OCI-LY1 (cell line): ENCODE results near the gene DENND5B.

Source experiments
- H2AFZ ChIP-seq: fragments of 200-600 bp; sonication (generic), shearing (Covaris generic); 2 replicates; pipeline ENCODE4 v1.6.0; 2014; ENCODE audit warnings: antibody characterized with exemption, mild to moderate bottlenecking, low read length
- H3F3A ChIP-seq: fragments of 200-600 bp; sonication (generic), shearing (Covaris generic); 2 replicates; pipeline ENCODE4 v1.6.0; 2014; ENCODE audit warnings: mild to moderate bottlenecking, antibody characterized with exemption, low read length, moderate library complexity; ENCODE audit not compliant: insufficient read depth
- H3K27ac ChIP-seq: fragments of 200-600 bp; sonication (generic); 2 replicates; pipeline ENCODE4 v1.5.1; 2014; ENCODE audit warnings: low read length, mixed run types, mild to moderate bottlenecking, low read depth; ENCODE audit not compliant: poor library complexity, severe bottlenecking
- H3K27me3 ChIP-seq: fragments of 200-600 bp; sonication (generic); 2 replicates; pipeline ENCODE4 v1.6.0; 2014; ENCODE audit warnings: antibody characterized with exemption, mild to moderate bottlenecking, low read length, moderate library complexity; ENCODE audit not compliant: insufficient read depth
- H3K36me3 ChIP-seq: fragments of 200-600 bp; sonication (generic); 2 replicates; pipeline ENCODE4 v1.6.1; 2014; ENCODE audit warnings: mild to moderate bottlenecking, antibody characterized with exemption, low read length, moderate library complexity, mixed read lengths; ENCODE audit not compliant: insufficient read depth
- H3K4me1 ChIP-seq: fragments of 200-600 bp; sonication (generic); 2 replicates; pipeline ENCODE4 v1.5.1; 2014; ENCODE audit warnings: mild to moderate bottlenecking, low read length, moderate library complexity; ENCODE audit not compliant: insufficient read depth, severe bottlenecking
- H3K4me2 ChIP-seq: fragments of 200-600 bp; sonication (generic), shearing (Covaris generic); 2 replicates; pipeline ENCODE4 v1.6.1; 2014; ENCODE audit warnings: low read length
- H3K4me3 ChIP-seq: fragments of 200-600 bp; sonication (generic); 2 replicates; pipeline ENCODE4 v1.5.1; 2014; ENCODE audit warnings: low read length, low read depth, mild to moderate bottlenecking, mixed read lengths; ENCODE audit not compliant: poor library complexity, severe bottlenecking
- H3K79me2 ChIP-seq: fragments of 200-600 bp; shearing (Covaris generic); 2 replicates; pipeline ENCODE4 v1.6.1; 2016; ENCODE audit warnings: mixed run types, low read length, mixed read lengths; ENCODE audit not compliant: insufficient read depth
- H3K9ac ChIP-seq: fragments of 200-600 bp; sonication (generic), shearing (Covaris generic); 2 replicates; pipeline ENCODE4 v1.6.1; 2014; ENCODE audit warnings: mild to moderate bottlenecking, low read length, mixed read lengths
- H3K9me2 ChIP-seq: fragments of 200-600 bp; sonication (generic), shearing (Covaris generic); 2 replicates; pipeline ENCODE4 v1.6.1; 2014; ENCODE audit warnings: low read depth, mild to moderate bottlenecking, low read length, mixed read lengths
- H3K9me3 ChIP-seq: fragments of 200-600 bp; shearing (Covaris generic); 2 replicates; pipeline ENCODE4 v1.6.1; 2014; ENCODE audit warnings: low read length, mixed read lengths
- H4K20me1 ChIP-seq: fragments of 200-600 bp; sonication (generic), shearing (Covaris generic); 2 replicates; pipeline ENCODE4 v1.6.0; 2016; ENCODE audit warnings: mild to moderate bottlenecking, low read length; ENCODE audit not compliant: insufficient read depth
- EZH2 ChIP-seq: fragments of 200-600 bp; sonication (generic), shearing (Covaris generic); IDR thresholded peaks from 2 replicates; pipeline ENCODE4 v1.8.0; 2017; ENCODE audit warnings: borderline replicate concordance, mixed run types, mild to moderate bottlenecking, antibody characterized with exemption, low read length, moderate library complexity, mixed read lengths
- TF ChIP-seq, protein P1 (sequence below): fragments of 200-600 bp; sonication (generic), shearing (Covaris generic); IDR thresholded peaks from 2 replicates; pipeline ENCODE4 v1.5.1; 2017; ENCODE audit warnings: mild to moderate bottlenecking, antibody characterized with exemption, low read length, moderate library complexity, mixed read lengths

DENND5B gene

DNA sequence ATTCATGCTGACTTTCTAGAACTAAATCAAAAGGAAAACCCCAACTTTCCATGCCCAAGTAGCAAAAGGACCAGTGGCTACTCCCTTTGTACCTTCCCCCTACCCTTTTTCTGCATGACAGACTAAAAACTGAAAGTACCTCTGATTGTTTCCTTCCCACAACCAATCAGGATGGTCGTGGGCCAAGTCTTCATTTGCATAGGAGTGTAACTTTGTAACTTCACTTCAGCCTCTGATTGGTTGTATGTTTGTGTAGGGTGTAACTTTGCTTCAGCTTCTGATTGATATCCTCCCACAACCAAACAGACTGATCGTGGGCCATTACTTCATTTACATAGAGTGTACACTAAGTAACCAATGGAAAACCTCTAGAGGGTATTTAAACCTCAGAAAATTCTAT lies 96.5 kb downstream of the DENND5B start:
- no peak overlapping the region for H3K4me2 ChIP-seq
- TF ChIP-seq EZH2 = no peak
- TF ChIP-seq, protein P1, sequence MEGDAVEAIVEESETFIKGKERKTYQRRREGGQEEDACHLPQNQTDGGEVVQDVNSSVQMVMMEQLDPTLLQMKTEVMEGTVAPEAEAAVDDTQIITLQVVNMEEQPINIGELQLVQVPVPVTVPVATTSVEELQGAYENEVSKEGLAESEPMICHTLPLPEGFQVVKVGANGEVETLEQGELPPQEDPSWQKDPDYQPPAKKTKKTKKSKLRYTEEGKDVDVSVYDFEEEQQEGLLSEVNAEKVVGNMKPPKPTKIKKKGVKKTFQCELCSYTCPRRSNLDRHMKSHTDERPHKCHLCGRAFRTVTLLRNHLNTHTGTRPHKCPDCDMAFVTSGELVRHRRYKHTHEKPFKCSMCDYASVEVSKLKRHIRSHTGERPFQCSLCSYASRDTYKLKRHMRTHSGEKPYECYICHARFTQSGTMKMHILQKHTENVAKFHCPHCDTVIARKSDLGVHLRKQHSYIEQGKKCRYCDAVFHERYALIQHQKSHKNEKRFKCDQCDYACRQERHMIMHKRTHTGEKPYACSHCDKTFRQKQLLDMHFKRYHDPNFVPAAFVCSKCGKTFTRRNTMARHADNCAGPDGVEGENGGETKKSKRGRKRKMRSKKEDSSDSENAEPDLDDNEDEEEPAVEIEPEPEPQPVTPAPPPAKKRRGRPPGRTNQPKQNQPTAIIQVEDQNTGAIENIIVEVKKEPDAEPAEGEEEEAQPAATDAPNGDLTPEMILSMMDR = no peak
- peaks cover 12% of the 10 kb centered on the region for H3K4me1 ChIP-seq
- no peak overlapping the region for H2AFZ ChIP-seq
- H3K27ac ChIP-seq = no peak overlapping the region
- no peak overlapping the region for H3K4me3 ChIP-seq
- H3K27me3 ChIP-seq = no peaks in the 10 kb centered on the region
- no peak overlapping the region for H3K9ac ChIP-seq
- H3K79me2 ChIP-seq = no peaks in the 10 kb centered on the region
- no peaks in the 10 kb centered on the region for H4K20me1 ChIP-seq
- H3K36me3 ChIP-seq = peaks cover 37% of the 10 kb centered on the region
- no peaks in the 10 kb centered on the region for H3K9me2 ChIP-seq
- H3F3A ChIP-seq = no peaks in the 10 kb centered on the region
- H3K9me3 ChIP-seq = no peaks in the 10 kb centered on the region

DNA sequence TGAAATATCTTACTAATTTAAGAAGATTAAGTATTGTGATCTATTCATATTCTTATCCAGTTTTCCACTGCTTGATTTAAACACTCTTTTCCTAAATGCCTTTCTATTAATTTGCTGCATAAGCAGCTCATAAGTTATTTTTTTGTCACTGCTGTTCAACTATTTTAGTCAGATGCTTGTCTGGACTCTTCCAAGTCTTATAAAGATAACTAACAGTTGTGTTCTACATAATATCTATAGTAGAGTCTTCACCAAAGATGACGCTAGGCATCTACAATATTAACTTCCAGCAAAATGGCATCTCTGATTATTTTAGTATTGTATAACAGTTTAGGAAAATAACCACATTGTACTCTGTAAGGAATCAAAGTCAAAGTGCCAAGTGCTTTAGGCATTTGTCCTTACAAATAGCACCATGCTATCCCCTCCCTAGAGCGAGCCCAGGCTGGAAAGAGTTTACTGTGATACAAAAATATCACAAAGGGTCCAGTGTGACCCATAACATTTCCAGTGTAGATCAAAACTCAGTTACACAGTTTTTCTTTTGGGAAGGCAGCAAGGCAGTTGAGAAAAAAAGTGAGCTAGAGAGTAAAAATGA lies 98.2 kb downstream of the DENND5B start:
- H3F3A ChIP-seq = no peaks in the 10 kb centered on the region
- no peaks in the 10 kb centered on the region for H4K20me1 ChIP-seq
- H3K27ac ChIP-seq = no peak overlapping the region
- no peaks in the 10 kb centered on the region for H3K79me2 ChIP-seq
- H3K4me1 ChIP-seq = no peaks in the 10 kb centered on the region
- H2AFZ ChIP-seq = no peak overlapping the region
- no peaks in the 10 kb centered on the region for H3K9me3 ChIP-seq
- H3K27me3 ChIP-seq = no peaks in the 10 kb centered on the region
- H3K36me3 ChIP-seq = peaks cover 37% of the 10 kb centered on the region
- no peak overlapping the region for H3K4me2 ChIP-seq
- no peak overlapping the region for H3K9ac ChIP-seq
- H3K9me2 ChIP-seq = no peaks in the 10 kb centered on the region
- no peak overlapping the region for H3K4me3 ChIP-seq
- TF ChIP-seq EZH2 = no peak
- TF ChIP-seq, protein P1 = no peak

DNA sequence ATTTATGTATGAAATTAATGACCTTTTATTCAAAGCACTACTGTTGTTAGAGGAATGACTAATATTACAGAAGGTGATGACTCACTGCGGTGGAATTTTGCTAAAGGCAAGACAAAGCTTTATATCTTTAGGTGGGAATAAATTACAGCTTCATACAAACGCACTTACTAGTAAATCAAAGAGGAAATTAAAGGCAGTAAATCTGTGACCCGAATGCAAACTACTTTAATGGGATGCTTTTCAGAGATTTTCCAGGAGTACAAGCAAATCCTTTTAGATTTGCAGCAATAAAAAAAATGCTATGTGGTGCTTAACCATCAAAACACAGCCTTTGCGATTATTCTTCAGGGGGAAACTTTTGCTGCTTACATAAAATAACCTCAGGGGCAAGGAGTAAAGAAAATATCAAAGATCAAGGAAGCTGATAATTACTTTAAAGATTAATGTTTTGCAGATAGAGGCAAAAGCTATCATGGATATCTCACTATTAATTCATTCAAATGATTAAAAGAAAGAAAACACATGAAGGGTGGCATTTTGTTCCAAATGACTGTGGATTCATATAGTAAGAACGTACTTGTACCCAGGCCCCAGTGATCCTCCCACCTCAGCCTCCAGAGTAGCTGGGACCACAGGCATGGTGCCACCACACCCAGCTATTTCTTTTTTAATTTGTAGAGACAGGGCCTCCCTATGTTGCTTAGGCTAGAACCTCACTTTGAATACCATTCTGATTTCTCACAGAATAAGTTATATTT lies 98.9 kb downstream of the DENND5B start:
- H3K9ac ChIP-seq = no peak overlapping the region
- H3K27ac ChIP-seq = no peak overlapping the region
- no peaks in the 10 kb centered on the region for H3F3A ChIP-seq
- peaks cover 37% of the 10 kb centered on the region for H3K36me3 ChIP-seq
- no peaks in the 10 kb centered on the region for H3K27me3 ChIP-seq
- H3K4me3 ChIP-seq = no peak overlapping the region
- H2AFZ ChIP-seq = no peak overlapping the region
- H4K20me1 ChIP-seq = no peaks in the 10 kb centered on the region
- no peak for TF ChIP-seq EZH2
- TF ChIP-seq, protein P1 = no peak
- H3K9me2 ChIP-seq = no peaks in the 10 kb centered on the region
- no peak overlapping the region for H3K4me2 ChIP-seq
- no peaks in the 10 kb centered on the region for H3K9me3 ChIP-seq
- H3K79me2 ChIP-seq = no peaks in the 10 kb centered on the region
- H3K4me1 ChIP-seq = no peaks in the 10 kb centered on the region
